ENCODE results near the gene CREG1.

The CREG1 gene

DNA sequence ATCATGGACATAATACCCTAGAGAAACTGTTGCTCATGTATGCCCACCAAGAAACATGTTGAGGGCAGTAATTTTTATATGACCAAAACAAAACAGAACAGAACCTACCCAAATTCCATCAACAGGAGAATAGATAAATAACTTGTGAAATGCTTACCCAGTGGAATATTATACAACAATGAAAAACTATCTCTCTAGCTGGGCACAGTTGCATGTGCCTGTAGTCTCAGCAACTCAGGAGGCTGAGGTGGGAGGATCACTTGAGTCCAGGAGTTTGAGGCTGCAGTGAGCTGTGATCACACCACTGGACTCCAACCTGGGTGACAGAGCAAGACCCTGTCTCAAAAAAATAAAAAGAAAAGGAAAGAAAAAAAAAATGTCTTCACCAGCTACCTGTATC lies 38.9 kb upstream of the CREG1 start:
- DNase-seq (ENCODE audit: low spot score) = no peak
- no peak overlapping the region for H3K27ac ChIP-seq
- ChIA-PET CTCF (no interaction called here), POLR2A (ENCODE audit: low non-redundant PET) (no interaction called here)
- TF ChIP-seq, protein P1, sequence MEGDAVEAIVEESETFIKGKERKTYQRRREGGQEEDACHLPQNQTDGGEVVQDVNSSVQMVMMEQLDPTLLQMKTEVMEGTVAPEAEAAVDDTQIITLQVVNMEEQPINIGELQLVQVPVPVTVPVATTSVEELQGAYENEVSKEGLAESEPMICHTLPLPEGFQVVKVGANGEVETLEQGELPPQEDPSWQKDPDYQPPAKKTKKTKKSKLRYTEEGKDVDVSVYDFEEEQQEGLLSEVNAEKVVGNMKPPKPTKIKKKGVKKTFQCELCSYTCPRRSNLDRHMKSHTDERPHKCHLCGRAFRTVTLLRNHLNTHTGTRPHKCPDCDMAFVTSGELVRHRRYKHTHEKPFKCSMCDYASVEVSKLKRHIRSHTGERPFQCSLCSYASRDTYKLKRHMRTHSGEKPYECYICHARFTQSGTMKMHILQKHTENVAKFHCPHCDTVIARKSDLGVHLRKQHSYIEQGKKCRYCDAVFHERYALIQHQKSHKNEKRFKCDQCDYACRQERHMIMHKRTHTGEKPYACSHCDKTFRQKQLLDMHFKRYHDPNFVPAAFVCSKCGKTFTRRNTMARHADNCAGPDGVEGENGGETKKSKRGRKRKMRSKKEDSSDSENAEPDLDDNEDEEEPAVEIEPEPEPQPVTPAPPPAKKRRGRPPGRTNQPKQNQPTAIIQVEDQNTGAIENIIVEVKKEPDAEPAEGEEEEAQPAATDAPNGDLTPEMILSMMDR (conservative IDR thresholded peaks at IDR 0.05; ENCODE audit: low read depth) = no peak

DNA sequence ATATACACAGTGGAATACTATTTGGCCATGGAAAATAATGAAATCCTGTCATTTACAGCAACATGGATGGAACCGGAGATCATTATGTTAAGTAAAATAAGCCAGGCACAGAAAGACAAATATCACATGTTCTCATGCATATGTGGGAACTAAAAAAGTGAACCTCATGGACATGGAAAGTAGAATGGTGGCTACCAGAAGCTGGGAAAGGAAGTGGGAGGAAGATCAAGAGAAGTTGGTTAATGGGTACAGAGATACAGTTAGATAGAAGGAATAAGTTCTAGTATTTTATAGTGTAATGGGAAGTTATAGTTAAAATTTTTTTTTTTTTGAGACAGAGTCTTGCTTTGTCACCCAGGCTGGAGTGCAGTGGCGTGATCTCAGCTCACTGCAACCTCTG lies 34.8 kb upstream of the CREG1 start:
- DNase-seq (ENCODE audit: low spot score) = no peak
- TF ChIP-seq, protein P1 (conservative IDR thresholded peaks at IDR 0.05; ENCODE audit: low read depth) = no peak
- no peak overlapping the region for H3K27ac ChIP-seq
- CTCF ChIA-PET = no interaction called here
- POLR2A ChIA-PET (ENCODE audit: low non-redundant PET) = no interaction called here

DNA sequence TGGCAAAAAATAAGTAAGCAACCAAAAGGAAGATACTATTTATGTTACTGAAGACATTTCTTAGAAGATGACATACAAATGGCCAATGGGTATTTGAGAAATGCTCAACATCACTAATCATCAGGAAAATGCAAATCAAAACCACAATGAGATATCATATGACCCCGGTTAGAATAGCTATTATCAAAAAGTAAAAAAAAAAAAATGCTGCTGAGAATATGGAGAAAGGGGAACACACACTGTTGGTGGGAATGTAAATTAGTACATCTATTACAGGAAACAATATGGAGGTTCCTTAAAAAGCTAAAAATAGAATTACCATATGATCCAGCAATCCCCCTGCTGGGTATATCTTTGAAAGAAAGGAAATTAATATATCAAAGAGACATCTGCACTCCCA lies 34.3 kb upstream of the CREG1 start:
- H3K27ac ChIP-seq = no peak overlapping the region
- DNase-seq (ENCODE audit: low spot score) = no peak
- CTCF ChIA-PET = interaction anchor here (0.6 kb wide), 1 partner anchor 31 kb away, joined by 3 read pairs; no protein-coding TSS in a partner anchor
- POLR2A ChIA-PET (ENCODE audit: low non-redundant PET) = no interaction called here
- TF ChIP-seq, protein P1 (conservative IDR thresholded peaks at IDR 0.05; ENCODE audit: low read depth) = no peak

DNA sequence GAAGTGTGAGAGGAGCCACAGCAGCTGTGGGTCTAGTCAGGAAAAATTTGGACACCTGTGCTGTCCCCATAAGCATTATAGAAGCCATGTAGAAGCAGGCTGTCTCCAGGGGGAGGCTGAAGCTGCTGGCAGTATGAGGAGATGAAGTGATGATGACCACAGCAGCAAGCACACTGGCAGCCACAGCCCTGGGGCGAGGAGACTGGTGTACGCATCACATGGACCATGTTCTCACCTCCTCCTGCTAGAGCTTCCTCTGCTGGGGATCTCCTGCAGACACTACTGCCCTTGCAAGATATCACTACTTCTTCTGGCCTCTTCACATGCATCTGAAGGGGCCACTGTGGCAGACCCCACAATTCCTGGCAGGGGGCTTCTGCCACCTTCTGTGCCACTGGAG lies 33.8 kb upstream of the CREG1 start:
- no peak for DNase-seq (ENCODE audit: low spot score)
- H3K27ac ChIP-seq = no peak overlapping the region
- POLR2A ChIA-PET (ENCODE audit: low non-redundant PET) = no interaction called here
- TF ChIP-seq, protein P1 (conservative IDR thresholded peaks at IDR 0.05; ENCODE audit: low read depth) = no peak
- CTCF ChIA-PET = interaction anchor here (0.6 kb wide), 1 partner anchor 31 kb away, joined by 3 read pairs; no protein-coding TSS in a partner anchor

DNA sequence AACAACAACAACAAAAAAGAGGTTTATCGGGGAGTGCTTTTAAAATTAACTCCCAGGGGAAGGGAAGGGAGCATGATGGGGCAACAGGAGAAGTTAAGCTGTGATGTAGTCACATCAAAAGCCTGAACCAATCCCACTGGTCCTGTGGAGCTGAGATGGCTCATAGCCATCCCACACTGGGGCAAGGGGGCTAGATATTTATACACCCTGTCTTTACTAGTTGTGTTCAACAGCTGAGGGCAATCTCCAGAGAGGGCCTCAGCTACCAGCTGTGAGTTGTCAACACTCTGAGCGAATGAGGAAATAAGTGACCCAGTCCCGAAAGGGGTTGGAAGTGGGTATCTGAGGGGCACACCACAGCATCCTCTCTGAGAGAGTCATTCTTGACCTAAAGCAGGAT lies 31.0 kb upstream of the CREG1 start:
- no peak overlapping the region for H3K27ac ChIP-seq
- TF ChIP-seq, protein P1 (conservative IDR thresholded peaks at IDR 0.05; ENCODE audit: low read depth) = no peak
- CTCF ChIA-PET = interaction anchor here (0.6 kb wide), 2 partner anchors 647 to 651 kb away, joined by 3 to 4 read pairs; no protein-coding TSS in a partner anchor
- POLR2A ChIA-PET (ENCODE audit: low non-redundant PET) = no interaction called here
- no peak for DNase-seq (ENCODE audit: low spot score)

DNA sequence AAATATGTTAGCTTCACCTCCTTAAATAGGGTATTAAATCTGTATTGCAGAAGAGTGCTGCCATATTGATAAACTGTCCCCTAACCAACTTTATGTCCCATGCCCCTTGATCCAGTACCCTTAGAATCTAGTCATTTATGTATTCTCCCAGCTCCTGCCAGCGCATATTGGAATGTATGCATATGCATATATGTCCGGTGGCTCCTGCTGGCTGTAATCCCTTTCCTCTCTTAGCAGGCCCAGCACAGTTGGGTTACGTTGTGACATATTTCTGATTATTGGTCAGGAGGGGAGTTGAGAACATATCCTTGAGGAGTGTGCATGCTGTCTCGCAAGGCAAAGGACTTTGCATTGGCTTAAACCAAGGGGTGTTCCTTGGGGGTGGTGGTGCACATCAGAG lies 29.2 kb upstream of the CREG1 start:
- CTCF ChIA-PET = interaction anchor here (0.6 kb wide), 1 partner anchor 13 kb away, joined by 3 read pairs; no protein-coding TSS in a partner anchor
- no peak for DNase-seq (ENCODE audit: low spot score)
- TF ChIP-seq, protein P1 (conservative IDR thresholded peaks at IDR 0.05; ENCODE audit: low read depth) = no peak
- POLR2A ChIA-PET (ENCODE audit: low non-redundant PET) = no interaction called here
- no peak overlapping the region for H3K27ac ChIP-seq

DNA sequence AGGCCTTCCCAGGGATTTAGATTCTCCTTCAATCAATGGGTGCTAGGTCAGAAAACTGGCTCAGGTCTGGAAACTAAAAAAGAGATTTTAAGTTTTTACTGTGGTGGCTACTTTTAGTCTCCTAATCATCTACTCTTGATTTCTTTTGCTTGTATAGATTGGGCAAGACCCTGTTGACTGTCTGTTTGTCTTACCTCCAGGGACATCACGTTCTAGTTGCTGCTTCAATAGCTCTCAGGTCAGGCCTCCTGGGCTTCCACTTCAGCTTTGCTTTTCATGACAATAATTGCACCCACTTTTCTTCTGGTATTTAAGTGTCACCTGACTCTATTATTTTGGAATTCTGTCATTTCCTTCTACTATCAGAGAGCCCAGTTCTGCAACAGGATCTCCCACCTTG lies 28.5 kb upstream of the CREG1 start:
- no peak for DNase-seq (ENCODE audit: low spot score)
- no peak overlapping the region for H3K27ac ChIP-seq
- TF ChIP-seq, protein P1 (conservative IDR thresholded peaks at IDR 0.05; ENCODE audit: low read depth) = no peak
- POLR2A ChIA-PET (ENCODE audit: low non-redundant PET) = no interaction called here
- CTCF ChIA-PET = interaction anchor here (0.6 kb wide), 1 partner anchor 13 kb away, joined by 3 read pairs; no protein-coding TSS in a partner anchor

All from RWPE1 (cell line).